Measurements from ENCODE around the gene CAV2.

CAV2 gene

DNA sequence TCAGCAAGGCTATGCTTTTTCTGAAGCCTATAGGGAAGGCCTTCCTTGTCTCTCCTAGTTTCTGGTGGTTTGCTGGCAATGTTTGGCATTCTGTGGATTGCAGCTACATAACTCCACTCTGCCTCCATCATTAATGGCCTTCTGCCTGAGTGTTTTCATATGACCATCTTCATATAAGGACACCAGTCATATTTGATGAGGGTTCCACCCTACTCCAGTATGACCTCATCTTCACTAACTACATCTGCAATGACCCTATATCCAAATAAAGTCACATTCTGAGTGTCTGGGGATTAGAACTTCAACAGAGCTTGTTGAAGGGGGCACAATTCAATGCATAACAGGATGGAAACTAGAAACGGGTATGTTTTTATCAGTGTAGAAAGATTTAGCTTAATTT lies 47.4 kb downstream of the CAV2 start:
- DNase-seq: no peak

DNA sequence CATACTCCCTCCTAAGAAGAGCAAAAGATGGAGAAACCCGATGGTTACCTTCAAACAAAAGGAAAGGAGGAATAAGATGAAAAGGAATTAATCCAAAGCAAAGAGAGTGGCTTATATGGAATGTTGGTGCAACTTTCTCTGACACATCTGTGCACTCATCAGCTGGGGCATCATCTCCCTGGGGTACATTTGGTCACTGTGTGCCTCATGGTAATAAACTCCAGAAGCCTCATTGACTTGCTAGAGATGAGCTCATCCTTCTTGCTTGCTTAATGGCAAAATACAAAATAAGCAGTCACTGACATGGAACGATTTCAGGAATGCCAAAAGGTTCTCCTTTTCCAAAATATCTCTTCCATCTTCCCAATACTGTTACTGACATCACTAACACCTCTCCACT lies 47.8 kb downstream of the CAV2 start:
- no peak for DNase-seq

DNA sequence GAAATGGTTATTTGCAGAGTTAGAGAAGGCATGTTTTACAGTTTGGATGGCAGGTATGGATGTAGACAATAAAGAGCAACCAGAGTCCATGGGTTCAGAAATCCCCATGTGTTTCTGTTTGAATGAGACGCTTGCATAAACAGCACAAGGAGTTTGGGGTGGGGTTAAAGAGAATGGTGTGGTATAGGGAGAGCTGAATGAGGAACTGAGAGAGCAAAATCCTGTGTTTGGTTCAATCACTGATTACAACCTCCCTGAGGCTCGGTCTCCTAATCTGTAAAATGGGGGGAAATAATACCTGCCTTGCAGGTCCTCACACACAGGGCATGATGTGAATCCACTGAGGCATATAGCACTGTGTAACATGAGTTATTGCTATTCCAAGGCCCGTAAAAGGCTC lies 49.0 kb downstream of the CAV2 start:
- no peak for DNase-seq

DNA sequence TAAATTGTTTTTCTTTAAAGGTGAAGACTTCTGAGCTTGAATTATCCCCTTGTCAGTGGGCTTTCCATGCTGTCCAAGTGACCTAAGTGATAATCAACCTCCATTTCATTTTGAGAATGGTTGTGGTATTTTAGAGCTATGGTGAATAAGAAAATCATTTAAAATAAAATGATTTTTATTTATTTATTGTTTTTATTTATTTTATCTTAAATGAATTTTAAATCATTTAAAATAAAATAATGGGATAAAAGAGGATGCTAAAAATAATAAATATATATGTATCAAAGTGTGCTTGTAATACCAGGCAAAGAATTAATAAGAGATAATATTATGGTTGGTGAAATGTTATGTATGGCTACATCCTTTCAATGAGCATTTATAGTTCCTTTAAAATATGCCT lies 49.8 kb downstream of the CAV2 start:
- DNase-seq: no peak

DNA sequence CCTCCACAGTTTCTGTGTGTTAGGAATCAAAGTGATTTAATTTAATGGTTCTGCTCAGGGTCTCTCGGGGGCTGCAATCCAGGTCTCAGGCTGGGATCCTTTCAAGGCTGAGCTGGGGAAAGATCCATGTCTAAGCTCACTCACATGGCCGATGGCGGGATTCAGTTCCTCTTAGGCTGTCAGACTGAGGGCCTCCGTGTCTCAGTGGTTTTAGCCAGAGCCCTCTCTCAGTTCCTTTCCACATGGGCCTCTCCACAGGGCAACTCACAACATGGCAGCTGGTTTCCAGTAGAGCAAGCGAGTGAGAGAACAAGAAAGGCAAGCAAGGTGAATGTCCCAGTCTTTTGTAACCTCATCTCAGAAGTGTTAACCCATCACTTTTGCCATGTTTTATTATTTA lies 52.2 kb downstream of the CAV2 start:
- no peak for DNase-seq

DNA sequence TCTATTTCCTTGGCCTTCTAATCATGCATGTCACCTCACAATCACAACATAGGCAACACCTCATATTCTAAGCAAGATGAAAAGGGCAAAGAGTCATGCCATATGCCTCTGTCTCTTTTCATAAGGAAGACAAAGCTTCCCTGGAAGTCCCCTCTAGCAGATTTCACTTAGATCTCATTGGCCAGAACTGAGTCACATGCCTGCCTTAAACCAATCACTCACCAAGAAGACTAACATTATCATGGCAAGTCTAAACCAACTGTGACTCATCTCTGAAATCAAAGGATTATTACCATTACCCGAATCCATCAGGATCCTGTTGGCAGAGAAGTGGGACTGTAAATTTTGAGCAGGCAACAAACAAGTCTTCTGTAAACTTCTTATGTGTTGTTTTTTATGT lies 53.1 kb downstream of the CAV2 start:
- no peak for DNase-seq

DNA sequence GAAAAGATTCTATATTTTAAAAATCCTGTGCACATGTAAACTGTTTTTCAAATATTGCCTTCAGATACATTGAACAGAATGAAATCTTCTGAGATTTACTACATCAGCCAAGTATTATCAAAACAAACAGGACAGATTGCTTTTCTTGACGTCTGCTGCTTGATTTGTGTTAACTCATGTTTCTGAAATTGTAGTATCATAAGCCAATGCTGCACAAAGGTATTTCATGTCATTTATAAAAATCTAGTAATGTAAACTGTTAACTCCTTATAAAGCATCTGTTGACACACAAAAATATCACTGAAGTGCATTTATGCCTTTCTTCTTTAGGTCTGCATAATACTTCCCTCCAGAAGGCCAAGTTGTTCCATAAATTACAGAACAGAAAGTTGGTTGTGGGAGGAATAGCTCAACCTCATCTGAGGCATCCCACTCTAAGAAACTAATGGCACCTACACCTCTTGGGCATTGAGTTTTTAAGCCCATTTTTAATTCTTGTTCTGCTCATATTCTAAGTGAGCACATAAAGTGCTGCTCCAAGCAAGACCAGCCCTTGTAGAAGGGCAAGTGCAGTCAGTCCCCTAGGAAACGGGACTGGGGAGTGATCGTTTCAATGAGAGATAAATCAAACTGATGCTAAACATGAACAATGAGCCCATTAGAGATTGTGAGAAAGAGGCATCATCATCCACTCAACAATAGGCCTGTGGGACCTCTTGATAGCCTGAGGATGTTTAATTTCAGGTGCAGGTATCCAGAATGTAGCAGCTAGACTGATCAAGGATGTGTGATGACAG lies 53.8 kb downstream of the CAV2 start:
- DNase-seq: no peak

DNA sequence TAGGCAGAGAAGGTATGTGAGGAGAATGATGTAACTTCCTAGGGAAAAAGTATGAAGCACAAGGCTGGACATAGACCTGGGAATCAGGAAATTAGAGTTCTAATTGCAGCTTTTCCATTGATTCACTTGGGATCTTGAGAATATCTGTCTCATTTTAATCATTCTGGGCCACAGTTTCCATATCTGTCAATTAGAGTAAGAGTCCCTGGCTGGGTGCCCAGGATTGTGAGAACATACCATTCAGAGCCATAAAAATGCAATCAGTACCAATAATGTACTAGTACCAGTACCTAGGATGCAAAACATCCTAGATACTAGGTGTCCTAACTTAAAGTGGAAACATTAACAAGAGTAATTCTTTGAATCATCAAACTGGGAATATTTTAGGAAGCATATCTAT lies 54.9 kb downstream of the CAV2 start:
- no peak for DNase-seq

DNA sequence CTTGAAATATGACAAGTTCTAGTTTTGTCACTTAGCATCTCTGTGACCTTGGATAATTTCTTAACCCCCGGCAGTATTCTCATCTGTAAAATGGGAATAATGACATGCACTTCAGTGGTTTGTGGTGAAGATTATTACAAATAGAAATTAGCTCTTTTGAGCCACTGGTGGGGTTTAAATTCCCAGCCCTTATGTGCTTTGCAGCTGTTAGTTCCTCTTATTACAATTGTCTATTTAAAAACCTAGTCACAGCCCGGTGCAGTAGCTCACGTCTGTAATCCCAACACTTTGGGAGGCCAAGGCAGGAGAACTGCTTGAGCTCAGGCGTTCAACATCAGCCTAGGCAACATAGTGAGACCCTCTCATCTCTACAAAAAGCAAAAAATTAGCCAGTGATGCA lies 55.4 kb downstream of the CAV2 start:
- no peak for DNase-seq

DNA sequence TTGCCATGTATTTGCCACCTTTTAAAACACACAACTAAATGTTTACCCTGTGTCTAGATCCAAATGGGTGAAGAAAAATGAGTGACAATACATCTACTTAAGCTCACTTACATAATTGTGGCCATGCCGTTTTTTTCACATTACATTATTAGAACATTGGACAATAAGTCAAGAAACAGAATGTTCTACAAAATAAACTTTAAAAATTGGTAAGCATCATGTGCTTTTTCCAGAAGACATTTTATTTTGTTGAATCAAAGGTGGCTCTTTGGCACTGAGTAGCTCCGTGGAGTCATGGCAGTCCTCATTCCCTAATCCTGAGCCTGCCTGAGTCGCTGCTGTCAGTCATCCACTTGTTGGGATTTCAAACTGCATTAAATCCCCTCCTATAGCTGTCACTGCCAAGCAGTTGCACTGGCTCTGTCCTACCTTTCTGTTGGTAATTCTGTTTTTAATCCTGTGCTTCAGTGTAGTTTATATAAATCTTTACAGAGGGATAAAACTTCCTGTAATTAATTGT lies 57.6 kb downstream of the CAV2 start:
- no peak for DNase-seq

DNA sequence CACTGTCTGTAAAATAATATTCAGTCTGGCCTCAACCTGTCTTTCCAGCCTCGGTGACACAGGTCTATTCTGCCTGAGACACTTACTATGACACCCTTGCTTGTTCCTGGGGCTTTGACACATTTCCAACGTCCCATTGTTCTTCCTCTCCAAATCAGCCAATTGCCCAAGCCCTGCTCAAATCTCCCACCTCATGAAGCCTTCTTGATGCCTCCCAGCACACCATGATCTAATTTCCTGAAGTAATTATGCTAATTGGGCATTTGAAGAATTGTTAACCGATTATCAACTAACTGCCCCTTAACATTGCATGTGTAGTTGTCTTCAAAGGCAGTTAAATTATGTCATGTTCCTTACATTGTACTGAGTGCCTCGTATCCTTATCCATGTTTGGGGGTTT lies 58.4 kb downstream of the CAV2 start:
- no peak for DNase-seq
